Measurements from ENCODE around the gene RPS15A.
A peak's percentile ranks its signal among the peaks of the same experiment; 100 is the strongest.
"Not testable (repeated sequence)": the region's sequence is repeated elsewhere in the genome, so short reads cannot be mapped to it uniquely, and the experiment has no call there.

The RPS15A gene

DNA sequence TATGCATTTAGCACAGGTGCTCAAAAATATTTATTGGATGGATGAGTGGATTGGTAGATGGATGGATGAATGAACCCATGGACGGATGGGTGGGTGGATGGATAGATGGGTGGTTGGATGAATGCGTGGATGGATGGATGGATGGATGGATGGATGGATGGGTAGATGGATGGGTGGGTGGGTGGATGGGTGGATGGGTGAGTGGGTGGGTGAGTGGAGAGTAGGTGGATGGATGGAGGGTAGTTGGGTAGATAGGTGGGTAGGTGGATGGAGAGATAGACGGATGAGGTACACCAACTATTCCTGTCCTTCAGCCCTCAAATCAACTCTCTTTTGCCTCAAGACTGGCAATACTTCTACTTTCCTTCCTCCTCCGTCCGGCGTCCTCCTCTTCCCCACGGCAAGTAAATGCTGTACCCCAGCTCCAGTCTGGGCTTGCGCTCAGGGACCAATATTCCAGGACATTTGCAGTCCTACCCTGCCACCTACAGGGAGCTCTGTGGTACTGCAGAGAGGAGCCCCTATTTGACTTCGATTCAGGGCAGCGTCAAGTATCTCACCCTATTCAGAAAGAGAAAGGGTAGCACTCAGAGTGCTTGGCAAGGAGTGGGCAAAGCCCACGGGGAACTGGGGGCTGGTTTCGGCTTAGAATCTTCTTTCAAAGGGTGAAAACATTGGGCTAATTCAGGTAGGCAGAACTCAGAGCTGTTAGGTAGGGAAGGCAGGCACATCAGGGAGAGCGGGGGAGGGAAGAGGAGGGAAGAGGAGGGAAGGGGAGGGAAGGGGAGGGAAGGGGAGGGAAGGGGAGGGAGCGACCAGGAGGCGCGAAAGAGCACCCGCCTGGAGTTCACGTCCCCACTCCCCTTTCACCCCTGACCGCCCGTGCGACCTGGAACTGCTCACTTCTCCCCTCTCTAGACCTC is 30.3 kb downstream of the RPS15A start:
- not testable (repeated sequence) for H3K4me1 Mint-ChIP-seq; H3K27me3 Mint-ChIP-seq (ENCODE audit: low read depth); H3K36me3 Mint-ChIP-seq (ENCODE audit: low read depth); H3K9me3 Mint-ChIP-seq; H3K4me3 Mint-ChIP-seq; H3K27ac Mint-ChIP-seq
- TF ChIP-seq CTCF (IDR thresholded peaks at IDR 0.05; ENCODE audit: unreplicated experiment in 3 of 3): peak; percentile 53 to 64 (median 61)

DNA sequence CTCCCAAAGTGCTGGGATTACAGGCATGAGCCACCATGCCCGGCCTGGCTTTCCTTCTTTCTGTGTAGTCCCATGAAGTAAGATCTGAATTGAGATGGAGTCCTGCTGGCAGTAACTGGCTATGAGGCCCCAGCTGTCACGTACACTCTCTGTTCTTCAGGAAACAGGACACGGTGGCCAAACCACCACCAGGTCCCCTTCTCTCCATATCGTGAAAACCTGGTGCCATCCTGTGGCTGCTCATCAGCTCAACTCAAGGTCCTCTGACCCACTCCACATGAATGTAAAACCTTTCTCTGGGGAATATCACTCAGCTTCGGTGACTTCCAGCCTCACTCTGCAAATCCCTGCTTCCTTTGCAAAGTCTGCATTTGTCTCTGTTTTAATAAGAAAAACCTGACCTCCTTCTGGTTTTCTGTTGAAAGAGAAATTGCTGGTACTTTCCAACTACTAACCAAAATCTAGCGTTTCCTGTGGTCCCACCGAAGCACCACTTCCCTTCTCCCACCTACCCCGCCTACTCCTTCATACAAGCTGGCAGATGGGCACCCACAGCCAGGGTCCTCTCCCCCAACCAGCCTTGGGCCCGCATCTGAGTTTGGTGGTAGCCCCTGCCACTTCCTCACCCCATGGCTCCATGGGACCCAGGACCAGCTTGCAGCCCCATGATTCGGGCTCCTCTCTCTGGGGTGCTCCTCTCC is 32.0 kb downstream of the RPS15A start:
- not testable (repeated sequence) for H3K9me3 Mint-ChIP-seq; H3K4me3 Mint-ChIP-seq; H3K36me3 Mint-ChIP-seq (ENCODE audit: low read depth); H3K27ac Mint-ChIP-seq; H3K27me3 Mint-ChIP-seq (ENCODE audit: low read depth); H3K4me1 Mint-ChIP-seq

- H3K4me3 Mint-ChIP-seq; H3K9me3 Mint-ChIP-seq; H3K27me3 Mint-ChIP-seq (ENCODE audit: low read depth); H3K36me3 Mint-ChIP-seq (ENCODE audit: low read depth); H3K27ac Mint-ChIP-seq; H3K4me1 Mint-ChIP-seq: not testable (repeated sequence)
These were observed 33.5 kb downstream of the RPS15A start for GRCh38 chr16:18756639-18757038.

DNA sequence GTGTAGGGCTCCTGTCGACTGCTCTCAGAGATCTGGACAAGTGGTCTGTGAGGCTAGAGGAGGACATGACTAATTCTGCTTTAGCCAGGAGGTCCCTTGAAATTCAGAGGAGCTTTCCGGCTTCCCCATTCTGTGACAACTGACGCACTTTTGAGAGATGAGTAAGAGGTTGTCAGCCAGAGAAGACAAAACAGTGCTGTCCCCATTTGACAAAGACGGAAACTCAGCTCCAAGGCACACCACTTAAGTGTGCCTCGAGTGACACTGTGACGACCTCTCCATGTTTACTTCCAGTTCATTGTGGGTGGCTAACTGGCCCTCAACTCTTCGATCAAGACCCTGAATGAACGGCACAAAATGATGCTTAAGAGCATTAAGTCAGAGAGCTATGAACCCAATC is 47.3 kb downstream of the RPS15A start:
- H3K36me3 Mint-ChIP-seq (ENCODE audit: low read depth); H3K27ac Mint-ChIP-seq; H3K4me3 Mint-ChIP-seq; H3K4me1 Mint-ChIP-seq; H3K9me3 Mint-ChIP-seq; H3K27me3 Mint-ChIP-seq (ENCODE audit: low read depth): not testable (repeated sequence)

DNA sequence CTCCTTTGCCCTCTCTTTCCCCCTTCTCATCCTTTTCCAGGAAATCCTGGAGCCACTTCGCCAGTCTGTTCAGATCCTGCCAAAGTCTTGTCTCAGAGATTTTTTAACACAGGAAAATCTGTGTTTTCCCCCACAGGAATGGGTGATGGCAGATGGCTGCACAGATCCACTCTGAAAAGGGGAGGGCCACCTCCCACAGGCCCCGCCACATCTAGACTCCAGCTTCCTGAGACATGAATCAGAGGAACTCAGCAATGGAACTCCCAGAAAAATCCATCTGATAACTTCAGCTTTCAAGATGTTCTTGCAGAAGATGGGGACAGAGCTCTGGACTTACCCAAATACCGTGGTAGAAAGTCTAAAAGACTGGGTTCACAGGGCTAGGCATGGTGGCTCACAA is 50.1 kb downstream of the RPS15A start:
- not testable (repeated sequence) for H3K36me3 Mint-ChIP-seq (ENCODE audit: low read depth); H3K4me3 Mint-ChIP-seq; H3K4me1 Mint-ChIP-seq; H3K27ac Mint-ChIP-seq; H3K27me3 Mint-ChIP-seq (ENCODE audit: low read depth); H3K9me3 Mint-ChIP-seq

DNA sequence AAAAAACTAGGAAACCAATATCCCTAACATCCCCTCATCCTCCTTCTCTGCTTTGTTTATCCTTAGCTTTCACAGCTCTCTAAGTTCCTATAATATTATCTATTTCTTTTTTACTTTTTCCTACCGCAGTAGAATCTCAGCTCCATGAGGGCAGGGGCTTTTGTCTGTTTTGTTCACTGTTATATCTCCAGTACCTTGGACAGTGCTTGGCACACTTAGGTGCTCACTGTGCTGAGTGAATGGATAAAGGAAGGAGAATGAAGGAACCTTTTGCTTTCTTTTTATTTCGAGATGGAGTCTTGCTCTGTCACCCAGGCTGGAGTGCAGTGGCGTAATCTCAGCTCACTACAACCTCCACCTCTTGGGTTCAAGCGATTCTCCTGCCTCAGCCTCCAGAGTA is 51.4 kb downstream of the RPS15A start:
- not testable (repeated sequence) for H3K4me3 Mint-ChIP-seq; H3K4me1 Mint-ChIP-seq; H3K9me3 Mint-ChIP-seq; H3K27ac Mint-ChIP-seq; H3K36me3 Mint-ChIP-seq (ENCODE audit: low read depth)
- peaks cover 13% of the 10 kb centered on the region for H3K27me3 Mint-ChIP-seq (ENCODE audit: low read depth)

- not testable (repeated sequence) for H3K9me3 Mint-ChIP-seq; H3K27ac Mint-ChIP-seq; H3K36me3 Mint-ChIP-seq (ENCODE audit: low read depth); H3K4me1 Mint-ChIP-seq; H3K4me3 Mint-ChIP-seq
- peaks cover 13% of the 10 kb centered on the region for H3K27me3 Mint-ChIP-seq (ENCODE audit: low read depth)
These were observed 55.9 kb downstream of the RPS15A start for GRCh38 chr16:18734279-18734678.

Measured in nephron (organoid).